ELR (cell line): ENCODE data around the gene PURA.
A peak's percentile ranks its signal among the peaks of the same experiment; 100 is the strongest.

ENCODE experiments used
- DNase-seq: peaks from one replicate; pipeline ENCODE4 v3.0.0-alpha.2; 2015; ENCODE audit warnings: low read depth

PURA gene

DNA sequence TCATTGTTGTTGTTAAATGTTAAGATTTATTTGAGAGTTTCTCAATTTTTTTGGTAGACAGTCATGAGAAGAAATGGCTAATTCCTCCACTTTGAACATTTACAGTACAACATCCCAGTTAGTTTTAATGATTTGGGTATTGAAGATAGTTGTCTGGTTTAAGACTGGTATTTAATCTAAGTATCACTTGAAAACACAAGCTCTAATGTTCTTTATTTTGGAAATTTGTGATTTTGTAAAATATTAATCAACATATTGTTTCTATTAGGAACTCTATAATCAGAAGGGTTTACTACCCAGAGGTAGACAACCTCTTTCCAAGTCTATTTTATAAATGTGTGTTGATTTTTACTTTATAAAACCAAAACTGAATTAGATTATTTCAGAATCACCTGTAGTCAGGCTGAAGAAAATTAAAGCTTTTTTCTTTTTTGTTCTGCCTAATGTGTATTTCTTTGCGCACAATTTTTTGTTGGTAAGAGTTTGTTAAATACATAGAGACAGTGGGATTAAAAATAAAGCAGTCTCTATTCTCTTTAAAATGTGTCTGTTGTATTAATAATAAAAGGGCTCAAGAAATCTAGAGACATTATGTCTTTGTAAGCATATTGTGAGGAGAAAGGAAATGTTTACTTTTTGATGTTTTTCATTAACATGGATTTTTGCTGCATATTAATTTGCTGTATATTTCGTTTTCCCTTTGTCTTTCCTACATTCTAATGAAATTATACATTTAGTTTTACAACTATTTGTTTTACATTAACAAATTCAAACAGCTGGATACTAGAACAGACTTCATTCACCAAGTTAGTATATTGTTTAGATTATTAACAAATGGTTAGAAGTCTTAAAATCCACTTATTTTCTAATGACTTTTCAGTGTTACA is 3.9 kb upstream of the PURA start:
- peak; percentile 61 for DNase-seq

DNA sequence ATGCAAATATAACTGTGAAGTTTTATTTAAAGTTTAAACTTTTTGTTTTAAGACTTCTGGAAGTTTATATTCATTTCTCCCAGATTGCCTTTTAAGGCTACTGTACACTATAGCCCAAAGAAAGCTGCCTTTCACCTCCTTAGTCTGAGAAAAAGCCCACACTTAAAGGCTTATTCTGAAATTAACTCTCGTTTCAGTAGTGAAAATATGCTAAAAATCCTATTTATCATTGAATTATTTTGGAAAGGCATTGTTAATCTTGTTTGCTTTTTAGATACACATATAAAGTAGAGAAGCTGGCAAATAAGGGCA is 3.3 kb upstream of the PURA start:
- no peak for DNase-seq

DNA sequence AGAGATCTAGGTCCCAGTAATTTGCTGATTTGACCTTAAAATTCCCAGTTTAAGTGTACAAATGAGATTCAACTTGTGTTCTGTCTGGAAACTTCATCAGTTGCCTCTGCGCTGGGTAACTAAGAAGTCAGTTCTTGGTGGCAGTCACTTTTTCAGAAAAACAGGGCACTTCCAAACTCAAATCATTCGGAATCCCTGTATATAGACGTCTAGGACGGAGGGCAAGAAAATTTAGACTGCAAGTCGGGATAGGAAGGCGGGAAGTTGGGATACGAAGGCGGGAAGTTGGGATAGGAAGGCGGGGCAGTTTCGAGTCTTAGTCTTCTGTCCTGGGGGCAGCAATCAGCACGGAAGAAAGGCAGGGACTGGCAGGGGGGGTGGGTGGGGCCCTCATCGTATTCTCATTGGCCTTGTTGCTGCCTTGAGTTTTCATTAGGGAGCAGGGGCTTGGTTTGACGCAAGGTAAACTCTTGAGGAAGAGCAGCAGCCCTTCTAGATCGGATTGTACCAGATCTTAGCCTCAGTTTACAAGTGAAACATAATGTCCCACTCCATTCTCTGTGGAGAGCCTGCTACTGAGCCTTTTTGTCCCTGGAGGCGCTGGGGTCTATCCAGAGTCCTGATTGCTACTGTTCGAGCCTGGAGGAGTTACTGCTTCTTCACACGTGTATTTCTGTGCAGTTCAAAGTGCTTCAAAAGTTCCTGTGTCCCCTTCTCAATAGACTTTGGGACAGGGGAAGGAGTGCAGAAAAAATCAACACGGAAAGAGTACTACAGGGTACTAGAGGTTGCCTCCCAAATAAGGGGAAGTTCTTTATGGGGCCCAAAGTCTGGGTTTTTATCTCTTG is 2.7 kb upstream of the PURA start:
- DNase-seq = no peak

DNA sequence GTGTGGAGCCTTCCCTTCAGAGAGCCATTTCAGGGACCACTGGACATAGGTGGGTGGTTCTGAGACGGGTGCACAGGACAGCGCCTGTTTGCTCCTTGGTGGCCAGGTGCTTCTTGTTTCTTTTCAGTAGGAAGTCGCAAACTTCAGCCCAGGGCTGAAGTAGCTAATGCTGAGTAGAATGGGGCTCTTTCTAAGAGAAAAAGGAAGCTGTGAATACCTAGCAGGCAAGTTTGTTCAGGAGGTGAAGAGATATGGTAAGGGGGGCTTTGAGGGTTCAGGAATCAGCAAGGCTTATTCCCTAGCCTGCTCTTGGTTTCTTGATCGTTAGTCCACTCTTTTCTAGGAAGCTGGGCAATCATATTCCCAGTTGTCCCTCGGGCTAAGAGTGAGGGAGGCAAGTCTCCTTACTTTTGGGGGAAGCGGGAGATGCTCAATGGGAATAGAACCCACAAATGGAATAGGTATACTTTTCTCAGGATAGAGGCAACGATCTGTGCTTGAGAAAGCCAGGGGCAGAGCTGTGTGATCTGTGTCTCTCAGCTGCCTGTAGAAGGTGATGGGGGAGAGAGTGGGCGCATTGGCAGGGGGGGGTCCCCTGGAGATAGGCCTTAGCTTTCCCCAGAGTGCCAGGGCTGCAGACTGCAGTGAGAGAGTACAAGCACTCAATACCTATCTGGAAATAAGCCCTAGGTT is 1.9 kb upstream of the PURA start:
- no peak for DNase-seq

DNA sequence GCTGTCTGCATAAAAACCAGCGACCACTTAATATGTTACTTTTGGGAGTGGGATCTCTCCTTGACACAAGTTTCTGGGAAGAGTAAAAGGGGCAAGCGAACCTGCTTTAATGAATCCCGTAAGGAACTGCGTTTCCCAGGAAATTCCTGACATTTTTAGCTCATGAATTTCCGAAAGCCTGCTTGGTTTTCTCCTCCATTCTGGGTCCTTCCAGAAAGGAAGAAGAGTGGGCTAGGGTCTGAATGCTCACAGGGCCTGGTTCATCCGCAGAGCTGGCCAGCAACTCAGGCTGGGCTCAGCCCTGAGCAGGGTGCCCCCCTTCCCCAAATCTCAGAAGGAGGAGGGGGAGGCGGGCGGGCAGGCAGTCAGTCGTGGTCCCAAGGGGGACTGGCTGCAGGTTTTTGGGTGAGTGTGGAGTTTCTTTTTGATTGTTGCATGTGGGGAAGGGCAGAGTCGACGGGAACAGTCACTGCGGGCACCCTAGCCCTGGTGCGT is 1.2 kb upstream of the PURA start:
- peak; percentile 70 for DNase-seq

DNA sequence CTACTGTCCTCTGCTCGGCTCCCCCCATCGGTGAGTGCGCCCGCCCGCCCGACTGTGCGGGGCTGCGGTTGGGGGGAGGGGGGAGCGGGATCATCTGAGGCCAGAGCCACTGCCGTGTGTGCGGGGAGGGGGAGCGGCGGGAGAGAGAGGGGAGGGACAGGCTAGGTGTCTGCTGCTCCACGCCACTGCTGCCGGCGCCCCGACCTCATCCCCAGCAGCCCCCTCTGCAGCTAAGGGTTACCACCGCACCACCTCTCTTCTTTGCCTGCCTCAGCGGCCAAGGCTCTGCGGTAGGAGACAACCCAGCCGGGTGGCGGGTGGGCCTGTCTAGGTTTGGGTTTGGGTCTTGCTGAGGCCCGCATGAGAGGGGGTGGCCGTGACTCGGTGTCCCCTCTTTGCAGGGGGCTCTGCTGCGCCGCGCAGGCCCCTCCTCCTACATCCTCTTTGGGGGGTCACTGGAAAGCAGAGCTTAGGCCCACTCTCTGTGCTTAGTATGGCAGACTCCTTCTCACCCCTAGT is 670 bp upstream of the PURA start:
- peak; percentile 51 for DNase-seq

DNA sequence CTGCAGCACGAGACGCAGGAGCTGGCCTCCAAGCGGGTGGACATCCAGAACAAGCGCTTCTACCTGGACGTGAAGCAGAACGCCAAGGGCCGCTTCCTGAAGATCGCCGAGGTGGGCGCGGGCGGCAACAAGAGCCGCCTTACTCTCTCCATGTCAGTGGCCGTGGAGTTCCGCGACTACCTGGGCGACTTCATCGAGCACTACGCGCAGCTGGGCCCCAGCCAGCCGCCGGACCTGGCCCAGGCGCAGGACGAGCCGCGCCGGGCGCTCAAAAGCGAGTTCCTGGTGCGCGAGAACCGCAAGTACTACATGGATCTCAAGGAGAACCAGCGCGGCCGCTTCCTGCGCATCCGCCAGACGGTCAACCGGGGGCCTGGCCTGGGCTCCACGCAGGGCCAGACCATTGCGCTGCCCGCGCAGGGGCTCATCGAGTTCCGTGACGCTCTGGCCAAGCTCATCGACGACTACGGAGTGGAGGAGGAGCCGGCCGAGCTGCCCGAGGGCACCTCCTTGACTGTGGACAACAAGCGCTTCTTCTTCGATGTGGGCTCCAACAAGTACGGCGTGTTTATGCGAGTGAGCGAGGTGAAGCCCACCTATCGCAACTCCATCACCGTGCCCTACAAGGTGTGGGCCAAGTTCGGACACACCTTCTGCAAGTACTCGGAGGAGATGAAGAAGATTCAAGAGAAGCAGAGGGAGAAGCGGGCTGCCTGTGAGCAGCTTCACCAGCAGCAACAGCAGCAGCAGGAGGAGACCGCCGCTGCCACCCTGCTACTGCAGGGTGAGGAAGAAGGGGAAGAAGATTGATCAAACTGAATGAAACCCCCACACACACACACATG is 654 bp downstream of the PURA start:
- peak; percentile 77 for DNase-seq

DNA sequence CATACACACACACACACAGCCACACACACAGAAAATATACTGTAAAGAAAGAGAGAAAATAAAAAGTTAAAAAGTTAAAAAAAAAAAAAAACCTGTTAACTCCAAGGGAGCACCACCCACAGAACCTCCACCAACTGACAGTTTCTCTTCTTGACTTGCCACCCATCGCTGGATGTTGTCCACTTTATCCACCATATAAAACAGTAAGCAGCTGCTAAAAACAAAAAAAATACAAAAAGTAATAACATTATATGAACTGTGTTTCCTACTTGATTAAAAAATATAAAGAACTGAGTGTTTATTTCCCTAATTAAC is 1.2 kb downstream of the PURA start:
- DNase-seq = no peak

DNA sequence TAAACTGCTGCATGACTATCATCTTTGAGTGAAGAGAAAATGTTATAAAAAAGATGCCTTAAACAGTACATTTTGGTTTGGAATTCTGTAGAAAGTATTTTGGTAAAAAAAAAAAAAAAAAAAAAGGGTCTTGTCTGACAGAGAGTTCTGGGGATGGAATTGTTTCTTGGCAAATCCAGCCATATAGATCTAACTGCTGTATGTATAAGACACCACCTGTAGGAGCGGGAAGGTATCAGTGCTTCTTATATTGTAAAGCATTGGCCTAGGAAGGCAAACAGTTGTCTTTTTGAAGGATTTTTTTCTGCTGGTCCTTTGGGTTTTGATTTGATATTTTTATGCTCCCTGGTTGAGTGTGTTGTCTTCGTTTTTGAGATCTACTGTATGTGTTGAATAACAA is 2.8 kb downstream of the PURA start:
- peak; percentile 36 for DNase-seq

DNA sequence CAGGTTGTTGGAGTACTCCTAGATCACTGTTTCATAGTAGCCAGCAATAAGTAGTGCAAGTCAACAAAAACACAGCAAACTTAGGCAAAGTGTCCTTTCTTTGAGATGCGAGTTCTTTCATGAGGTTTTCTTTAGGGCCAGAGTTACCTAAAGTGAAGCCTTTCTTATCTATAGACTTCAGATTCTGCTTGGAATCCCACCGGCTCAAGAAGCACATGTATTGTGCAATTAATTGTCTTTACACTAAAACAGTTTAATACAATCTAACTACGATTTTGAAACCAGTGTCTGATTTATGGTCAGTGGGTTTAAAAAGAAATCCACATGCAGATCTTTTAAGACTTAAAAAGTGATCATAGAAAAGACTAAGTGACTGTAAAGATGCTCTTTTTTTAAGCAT is 3.6 kb downstream of the PURA start:
- DNase-seq = no peak

DNA sequence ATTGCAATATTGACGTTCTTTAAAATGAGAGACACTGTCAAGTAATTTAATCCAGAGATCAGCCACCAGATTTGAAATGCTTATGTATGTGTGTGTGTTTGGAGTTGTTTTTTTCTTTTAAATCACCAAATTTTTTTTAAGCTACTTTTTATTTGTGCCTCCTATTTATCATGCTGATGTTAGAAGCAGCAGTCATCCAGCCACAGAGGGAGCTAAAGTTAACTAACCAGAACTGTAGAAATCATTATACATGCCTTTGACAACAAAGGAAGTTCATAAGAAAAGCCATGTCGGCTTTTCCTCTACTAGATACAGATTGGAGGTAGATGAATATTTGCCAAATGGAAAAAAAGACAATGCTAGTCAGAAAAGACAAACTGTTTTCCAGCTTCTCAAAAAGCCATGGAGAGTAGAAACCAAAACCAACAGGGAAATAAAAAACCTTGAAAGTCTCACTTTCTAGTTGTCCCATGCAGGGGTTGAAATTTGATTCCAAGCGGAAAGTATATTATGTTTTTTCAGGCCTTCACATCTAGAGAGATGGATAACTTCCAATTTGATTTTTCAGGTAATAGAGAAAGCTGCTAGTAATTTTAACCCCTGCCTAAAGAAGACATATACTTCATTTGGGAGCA is 4.5 kb downstream of the PURA start:
- DNase-seq = peak; percentile 36

DNA sequence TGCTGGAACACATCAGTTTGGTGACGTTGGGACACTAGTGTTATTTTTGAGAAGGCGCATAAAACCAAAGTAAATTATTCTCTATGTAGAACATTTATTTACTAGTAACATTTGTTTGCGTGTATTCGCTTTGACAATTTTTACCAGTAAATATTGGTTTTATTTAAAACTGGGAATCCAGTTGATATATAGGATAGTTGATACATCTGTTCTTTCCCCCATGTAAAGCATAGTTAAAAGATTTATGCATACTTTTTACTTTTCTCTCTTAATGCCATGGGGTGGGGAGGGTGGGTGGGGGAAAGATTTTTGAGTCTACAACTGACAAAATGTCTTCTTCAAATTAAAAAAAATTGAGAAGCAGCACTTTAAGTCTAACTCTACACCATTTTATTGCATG is 11.7 kb downstream of the PURA start, which contains the start of gene IGIP:
TSS of gene IGIP (plus strand) at position 301 of the 400 bp plus-strand sequence. CDS start 2,540 bp downstream, outside the sequence.
- DNase-seq = no peak

DNA sequence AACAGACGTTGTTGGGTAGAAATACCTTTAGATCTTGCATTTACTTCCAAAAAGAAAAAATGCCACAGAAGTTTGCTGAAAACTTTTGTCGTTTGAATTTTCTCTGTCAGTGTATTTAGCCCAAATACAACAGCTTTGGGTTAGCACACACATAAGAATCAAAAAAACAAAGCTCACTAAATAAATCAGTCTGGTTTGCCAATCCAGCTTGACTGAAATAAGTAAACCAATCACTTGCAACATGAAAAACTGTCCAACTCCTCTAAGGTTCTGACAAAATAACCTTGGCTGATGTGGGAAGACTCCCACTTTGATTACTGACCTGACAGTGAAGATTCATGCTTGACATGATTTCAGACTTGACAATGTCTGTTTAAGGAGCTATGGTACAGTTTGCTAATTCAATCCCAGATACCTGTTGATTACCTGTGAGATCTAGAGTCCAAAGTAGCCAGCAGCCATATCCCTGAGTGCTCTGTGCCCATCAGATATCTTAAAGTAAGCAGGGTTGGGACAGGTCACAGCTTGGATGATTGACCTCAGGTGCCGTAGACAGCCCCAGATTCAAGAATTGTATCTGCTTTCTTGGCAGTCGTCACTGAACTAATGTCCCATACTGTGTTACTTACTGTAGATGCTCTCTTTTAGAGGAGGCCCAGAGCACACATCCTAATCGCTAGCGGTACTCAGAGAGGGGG is 12.6 kb downstream of the PURA start:
- no peak for DNase-seq

DNA sequence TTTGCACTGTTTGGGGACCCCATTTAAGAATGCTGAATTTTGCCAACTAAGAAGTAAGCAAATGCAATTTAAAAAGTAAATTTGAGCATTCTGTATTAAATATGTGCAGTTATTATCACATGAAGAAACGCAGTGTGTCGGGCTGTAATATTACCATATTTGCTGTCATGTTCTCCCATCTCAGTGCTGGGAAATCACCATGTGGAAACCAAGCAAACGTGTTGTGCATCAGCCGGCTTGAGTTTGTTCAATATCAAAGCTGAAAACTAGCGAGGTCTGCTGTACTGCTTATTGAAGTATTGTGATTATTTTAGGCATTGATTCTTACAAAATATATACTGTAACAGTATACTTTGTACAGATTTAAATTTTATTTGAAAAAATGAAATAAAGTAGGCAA is 14.5 kb downstream of the PURA start:
- DNase-seq = no peak

DNA sequence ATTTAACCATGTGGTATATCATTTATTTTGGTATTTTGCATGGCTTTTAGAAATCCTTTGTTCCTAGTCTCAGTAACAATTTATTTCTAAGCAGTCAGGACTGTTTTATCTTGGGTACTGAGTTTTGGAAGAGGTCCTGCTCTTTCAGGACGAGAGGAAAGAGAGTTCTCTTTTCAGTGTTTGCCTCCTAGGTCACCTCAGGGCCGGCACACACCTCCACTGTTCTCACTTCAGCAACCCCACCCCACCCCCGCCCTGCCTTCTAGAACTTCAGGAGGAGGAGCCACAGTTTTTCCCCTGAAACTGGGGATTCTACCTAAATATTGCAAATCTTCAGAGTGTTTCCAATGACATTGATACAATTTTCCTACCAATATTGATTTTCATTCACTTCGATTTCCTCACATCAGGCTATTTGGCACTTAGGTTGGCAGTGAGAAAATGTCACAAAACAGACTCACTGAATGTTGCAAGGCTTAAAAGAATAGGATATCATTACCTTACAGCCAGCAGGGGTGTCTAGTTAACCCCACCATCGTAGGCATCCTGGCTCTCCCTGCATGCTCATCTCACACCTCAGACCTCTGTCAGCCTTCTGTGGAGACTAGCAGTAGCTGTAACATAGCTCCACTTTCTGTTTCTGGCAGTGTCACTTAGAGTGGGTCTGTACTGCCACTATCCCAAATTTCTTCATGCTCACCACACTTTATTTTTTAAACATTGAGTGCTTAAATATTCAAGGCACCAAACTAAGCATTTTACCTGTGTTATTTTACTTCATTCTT is 17.2 kb downstream of the PURA start:
- DNase-seq = peak; percentile 45

DNA sequence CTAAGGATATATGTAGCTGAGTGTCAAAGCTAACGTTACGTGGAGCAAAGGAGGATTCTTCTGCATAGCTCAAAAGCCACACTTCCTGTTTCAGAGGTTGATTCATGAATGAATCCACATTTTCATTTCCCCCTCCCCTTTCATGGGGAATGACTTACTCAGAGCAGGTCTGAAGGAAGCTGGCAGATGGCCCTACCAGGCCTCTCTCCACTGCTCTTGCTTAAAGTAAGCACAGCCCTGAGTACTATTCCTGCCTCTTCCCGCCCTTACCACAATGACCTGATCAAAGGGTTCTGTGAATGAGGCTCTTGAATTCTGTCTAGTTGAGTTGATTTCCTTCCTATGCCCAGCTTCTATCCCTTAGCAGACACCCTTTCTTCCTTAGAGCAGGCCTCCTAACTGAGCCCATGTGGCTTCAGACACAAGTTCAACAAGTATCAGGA is 18.1 kb downstream of the PURA start:
- DNase-seq = peak; percentile 98

DNA sequence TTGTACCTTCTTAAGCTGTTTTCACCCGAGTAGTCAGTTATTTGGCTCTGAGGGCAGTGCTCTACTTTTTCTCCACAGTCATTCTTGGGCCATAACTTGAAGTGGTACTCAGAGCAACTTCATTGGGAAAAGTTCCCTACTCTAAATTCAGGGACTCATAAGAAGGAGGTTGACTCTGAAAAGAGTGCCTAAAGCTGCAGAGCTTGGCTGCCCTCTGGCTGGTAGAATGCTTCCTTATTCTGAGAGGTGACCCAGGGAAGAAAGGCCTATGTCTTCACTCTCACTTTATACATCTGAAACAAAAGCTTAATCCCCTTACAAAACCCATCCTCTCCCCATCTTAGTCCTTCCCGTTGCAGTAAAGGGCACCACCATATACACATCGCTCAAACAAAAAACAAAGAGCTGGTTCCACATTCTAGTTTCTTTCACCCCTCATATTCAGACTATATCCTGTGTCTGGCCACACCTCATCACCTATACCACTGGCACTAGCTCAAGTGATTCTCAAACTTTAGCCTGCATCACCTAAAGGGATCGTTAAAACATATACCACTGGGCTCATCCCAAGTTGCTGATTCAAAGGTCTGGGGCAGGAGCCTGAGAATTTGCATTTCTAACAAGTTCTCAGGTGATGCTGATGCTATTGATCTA is 19.7 kb downstream of the PURA start:
- DNase-seq = no peak

DNA sequence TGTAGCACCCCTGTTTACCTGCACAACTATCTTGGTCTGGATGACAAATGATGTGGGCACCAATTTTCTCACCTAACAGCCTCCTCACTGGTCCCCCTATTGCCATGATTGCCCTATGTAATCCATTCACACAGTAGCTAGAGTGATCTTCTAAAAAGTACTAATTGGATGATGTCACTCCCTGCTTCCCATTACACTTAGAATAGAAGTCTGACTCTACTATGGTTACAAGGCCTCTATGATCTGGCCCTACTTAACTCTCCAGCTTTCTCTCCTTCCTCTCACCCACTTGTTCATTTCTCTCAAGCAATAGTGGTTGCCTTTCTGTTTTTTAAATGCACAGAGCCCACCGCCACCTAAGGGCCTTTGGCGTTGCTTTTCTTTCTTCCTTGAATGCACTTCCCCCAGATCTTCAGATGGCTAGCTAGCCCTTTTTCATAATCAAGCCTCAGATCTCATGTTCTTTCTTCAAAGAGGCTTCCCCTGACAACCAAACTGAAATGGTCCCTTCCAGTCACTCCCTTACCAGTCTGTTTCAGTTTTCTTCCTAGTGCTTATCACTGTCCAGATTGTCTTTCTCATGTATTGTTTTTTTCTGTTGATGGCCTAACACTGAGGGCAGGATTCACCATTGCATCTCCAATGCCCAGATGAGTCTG is 20.5 kb downstream of the PURA start:
- no peak for DNase-seq
